OCI-M2 (cell line): Measurements from ENCODE around the gene IGFBP4.
"Not testable (repeated sequence)": the region's sequence is repeated elsewhere in the genome, so short reads cannot be mapped to it uniquely, and the experiment has no call there.

Experiments
- DNase-seq: peaks from one replicate; lab custom pipeline; 2025; ENCODE audit not compliant: unreplicated experiment; lab: John Stamatoyannopoulos, UW

The IGFBP4 gene

DNA sequence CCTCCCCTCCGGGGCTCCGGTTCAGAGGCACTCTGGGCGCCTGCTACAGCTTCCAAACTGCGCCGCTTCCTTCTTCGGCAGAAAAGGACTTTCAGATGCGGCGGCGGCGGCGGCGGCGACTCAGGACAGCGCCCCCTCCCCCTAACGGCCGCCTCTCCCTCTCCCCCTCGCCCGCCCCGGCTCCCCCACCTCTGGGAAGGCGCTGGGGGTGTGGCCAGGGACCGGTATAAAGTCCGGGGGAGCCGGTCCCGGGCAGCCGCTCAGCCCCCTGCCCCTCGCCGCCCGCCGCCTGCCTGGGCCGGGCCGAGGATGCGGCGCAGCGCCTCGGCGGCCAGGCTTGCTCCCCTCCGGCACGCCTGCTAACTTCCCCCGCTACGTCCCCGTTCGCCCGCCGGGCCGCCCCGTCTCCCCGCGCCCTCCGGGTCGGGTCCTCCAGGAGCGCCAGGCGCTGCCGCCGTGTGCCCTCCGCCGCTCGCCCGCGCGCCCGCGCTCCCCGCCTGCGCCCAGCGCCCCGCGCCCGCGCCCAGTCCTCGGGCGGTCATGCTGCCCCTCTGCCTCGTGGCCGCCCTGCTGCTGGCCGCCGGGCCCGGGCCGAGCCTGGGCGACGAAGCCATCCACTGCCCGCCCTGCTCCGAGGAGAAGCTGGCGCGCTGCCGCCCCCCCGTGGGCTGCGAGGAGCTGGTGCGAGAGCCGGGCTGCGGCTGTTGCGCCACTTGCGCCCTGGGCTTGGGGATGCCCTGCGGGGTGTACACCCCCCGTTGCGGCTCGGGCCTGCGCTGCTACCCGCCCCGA, at the start of gene IGFBP4:
IGFBP4 (plus strand) TSS at position 255 of the 792 bp plus-strand sequence; CDS start at position 541, 286 bp downstream.
- DNase-seq: no peak

DNA sequence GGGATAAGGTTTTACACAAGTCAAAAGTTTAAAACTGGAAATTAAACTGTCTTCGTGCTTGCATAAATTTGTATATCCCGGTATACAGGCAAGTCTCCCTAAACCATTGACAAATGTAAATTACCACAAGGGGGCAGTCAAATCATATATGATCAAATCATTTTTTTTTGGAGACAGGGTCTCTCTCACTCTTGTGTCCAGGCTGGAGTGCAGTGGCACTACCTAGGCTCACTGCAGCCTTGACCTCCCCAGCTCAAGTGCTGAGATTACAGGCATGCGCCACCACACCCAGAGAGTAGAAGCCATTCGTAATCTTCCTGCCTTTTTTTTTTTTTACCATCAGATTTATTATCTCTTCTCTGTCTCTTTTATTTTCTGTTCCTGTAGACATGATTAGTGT, 44.1 kb upstream of the IGFBP4 start:
- DNase-seq: no peak

DNA sequence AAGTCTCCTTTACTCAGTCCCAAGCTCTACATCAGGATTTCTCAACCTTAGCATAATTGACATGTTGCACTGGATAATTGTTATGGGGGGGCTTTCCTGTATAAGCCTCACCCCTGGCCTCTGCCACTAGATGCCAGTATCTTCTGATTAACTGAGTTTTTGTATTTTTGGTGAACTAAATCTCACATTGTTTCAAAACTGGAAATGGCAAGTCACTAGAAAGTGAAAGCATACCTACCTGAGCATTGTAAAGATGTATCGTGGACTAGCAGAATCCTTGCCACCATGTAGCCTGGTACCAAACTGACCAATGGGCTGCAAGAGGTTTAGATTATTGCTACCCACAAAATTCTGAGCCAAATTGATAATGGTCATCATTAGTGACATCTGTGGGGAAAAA, 40.6 kb upstream of the IGFBP4 start:
- DNase-seq: no peak

DNA sequence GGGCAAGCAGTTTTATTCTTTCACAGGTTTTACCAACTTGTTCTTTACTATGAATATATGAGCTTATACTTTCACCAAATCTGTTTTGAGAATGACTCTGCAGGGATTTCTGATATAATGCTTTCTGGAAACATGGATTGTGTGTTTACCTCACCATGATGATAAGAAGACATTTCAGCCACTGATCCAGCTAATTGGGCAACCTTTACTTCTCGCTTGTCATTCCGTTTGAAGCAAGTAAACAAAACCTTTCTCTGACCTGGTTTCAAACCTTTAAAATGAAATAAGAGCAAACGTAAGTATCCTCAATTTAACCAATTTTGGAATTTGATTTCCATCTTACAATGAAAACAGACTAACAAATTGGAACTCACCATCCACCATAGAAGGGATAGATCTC, 39.2 kb upstream of the IGFBP4 start:
- DNase-seq: no peak

DNA sequence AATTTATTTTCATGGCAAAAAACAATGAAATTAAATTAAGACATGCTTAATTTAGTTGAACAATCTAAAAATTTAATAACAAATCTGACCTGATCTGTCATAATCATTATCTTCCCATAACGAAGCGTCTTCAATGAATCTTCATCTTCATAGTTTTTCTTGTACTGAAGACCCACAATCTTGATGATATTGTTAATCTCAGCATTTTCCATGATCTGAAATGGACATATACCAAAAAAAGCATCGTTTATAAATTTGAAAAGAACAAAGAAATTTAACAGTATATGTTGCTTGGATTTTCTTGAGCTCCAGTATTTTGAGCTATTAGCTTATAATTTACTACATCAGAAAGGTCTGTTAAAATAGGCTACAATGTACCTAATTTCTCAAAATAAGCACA, 35.8 kb upstream of the IGFBP4 start:
- no peak for DNase-seq

DNA sequence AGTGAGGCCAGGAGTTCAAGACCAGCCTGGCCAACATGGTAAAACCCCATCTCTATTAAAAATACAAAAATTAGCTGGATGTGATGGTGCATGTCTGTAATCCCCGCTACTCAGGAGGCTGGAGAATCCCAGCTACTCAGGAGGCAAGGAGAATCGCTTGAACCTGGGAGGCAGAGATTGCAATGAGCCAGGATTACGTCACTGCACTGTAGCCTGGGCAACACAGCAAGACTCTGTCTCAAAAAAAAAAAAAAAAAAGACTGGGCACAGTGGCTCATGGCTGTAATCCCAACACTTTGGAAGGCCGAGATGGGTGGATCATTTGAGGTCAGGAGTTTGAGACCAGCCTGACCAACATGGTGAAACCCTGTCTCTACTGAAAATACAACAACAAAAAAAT, 33.7 kb upstream of the IGFBP4 start:
- not testable (repeated sequence) for DNase-seq

DNA sequence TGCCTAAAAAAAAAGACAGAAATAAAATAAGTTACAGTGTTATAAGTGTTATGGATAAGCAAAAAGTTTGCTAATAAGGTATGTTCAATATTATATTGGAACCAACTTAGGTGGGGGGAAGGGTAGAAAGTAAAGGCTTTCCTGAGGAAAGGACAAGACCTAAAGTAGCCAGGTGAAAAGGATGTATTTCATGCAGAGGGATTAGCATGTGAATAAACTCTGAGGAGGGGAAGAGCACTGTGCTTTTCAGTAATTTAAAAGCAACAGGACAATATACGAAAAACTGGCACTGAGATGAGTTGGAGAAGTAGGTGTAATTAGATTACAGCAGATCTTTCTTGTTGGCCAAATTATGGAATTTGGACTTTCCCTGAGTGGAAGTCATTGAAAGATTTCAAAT, 33.2 kb upstream of the IGFBP4 start:
- DNase-seq: no peak

DNA sequence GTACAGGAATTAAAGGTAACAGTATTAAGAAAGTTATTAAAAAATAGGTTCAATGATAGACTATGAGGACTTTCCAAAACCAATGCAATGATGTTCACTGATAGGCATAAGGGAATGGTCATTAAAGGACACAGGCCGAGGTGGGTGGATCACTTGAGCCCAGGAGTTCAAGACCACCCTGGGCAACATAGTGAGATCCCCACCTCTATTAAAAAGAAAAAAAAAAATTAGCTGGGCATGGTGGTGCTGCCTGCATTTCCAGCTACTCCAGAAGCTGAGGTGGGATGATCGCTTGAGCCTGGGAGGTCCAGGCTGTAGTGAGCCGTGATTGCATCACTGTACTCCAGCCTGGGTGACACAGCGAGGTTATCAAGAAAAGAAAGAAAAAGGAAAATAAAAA, 31.4 kb upstream of the IGFBP4 start:
- DNase-seq: no peak

DNA sequence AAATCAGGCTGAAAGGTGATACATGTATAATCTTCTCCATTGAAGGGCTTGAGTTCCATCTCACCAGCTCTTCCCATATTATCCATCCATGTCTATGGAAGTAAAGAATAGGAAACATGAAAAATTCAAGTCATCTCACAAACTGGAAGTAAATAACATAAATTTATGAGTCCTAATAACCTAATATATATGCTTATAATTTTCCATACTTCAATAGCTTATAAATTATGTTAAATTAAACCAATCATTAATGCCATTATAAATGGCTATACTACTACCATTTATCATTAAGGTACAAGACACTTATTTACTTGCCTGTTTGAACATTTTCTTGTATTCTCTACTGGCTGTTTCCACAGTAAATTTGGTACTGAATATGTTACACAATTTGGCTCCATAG, 30.4 kb upstream of the IGFBP4 start:
- no peak for DNase-seq

DNA sequence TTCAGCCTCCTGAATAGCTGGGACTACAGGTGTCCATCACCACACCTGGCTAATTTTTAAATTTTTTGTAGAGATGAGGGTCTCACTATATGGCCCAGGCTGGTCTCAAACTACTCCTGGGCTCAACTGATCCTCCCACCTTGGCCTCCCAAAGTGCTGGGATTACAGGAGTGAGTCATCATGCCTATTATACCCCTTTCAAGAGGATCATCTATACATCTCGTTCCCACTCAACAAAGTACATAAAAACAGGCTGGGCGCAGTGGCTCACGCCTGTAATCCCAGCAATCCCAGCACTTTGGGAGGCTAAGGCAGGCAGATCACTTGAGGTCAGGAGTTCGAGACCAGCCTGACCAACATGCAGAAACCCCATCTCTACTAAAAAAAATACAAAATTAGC, 28.9 kb upstream of the IGFBP4 start:
- not testable (repeated sequence) for DNase-seq

DNA sequence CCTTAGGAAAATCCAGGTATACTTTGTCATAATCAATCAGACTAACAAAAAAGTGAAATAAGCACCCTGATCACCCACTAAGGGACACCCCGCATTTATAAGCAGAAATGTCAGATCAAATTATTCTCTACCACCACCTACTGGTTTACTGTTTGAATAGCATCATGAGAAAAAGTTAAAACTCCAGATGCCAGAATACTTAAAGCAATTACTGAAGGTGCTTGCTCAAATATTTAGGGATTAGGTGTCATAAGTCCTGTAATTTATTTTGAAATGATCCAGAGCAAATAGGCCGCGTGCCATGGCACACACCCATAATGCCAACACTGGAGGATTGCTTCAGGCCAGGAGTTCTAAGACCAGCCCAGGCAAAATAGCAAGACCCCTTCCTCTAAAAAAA, 27.9 kb upstream of the IGFBP4 start:
- DNase-seq: no peak

DNA sequence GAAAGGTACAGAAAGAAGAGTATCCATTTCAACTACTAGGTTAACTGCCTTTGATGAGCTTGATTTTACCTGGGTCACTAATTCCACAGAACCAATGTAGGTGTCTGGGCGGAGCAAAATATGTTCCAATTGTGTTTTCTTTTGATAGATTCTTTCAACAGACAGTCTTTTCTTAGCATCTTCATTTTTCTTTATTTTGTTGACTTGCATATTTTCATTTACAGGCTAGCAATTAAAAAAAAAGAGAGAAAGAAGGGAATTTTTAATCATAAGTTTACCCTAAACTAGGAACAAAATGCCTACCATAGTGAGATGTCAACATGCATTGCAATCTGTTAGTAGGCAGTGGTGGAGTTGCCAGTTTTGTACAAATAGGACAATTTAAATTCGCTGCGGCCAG, 26.6 kb upstream of the IGFBP4 start:
- DNase-seq: no peak

DNA sequence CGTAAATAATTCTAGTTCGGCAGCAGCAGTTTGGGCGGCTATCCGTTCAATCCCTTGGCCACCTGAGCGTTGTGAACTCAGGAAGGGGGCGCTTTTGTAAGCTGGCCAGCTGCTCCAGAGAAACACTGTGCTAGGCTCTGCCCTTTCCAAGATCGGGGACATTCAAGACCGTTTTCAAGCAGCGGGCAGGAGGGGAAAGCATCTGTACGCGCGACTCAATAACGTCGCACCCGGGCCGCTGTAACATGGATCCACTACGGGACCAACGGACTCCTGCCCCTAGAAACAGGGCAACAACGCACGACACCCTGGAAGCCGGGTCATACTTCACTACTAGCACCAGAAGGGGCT, 26.0 kb upstream of the IGFBP4 start:
- DNase-seq: no peak

DNA sequence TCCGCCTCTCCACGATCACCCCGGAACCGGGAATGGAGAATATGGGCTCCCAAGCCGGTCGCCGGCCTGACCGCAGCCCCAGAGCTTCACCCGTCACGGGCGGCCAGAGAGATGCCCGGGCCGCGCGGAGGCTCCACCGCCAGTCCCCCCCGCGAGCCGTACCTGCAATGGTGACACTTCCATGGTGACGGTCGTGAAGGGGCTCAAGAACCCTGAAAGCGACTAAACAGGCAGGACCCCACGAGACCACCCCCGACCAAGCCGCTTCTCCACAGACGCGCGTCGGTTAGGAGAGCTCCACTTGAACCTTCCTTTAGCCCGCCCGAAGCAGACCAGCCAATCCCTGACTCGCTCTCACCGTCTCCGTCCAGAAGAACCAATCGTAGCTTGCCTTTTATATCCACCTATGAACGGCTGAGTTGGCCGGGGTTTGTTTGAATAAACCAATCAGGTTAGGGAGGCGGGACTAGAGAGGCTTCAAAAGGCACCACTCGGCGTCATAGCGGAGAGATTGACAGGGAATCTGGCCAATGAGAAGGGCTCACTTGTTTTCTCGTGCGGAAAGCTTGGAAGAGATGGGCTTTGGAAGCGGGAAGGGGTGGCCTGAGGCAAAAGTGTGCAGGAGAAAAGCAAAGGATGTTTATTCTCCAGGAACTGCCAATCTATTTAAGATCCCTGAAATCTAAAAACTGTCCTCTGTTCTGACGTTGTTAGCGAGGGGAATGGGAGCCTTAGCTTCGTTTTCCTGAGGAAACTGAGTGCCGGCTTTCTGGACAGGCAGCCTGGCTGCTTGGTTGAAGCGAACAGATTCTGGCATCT, 25.4 kb upstream of the IGFBP4 start, which contains the start of gene TOP2A:
TOP2A (minus strand) TSS at position 288 of the 819 bp plus-strand sequence; CDS start at position 183, 105 bp downstream.
- peak; percentile 95 for DNase-seq

DNA sequence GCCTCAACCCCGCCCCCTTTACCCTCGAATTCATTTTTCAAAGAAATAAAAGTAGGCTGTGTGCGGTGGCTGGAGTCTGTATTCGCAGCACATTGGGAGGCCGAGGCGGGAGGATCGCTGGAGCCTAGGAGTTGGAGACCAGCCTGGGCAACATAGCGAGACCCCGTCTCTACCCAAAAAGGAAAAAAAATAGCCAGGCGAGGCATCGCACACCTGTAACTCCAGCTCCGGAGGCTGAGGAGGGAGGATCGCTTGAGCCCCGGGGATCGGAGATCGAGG, 24.9 kb upstream of the IGFBP4 start:
- no peak for DNase-seq

DNA sequence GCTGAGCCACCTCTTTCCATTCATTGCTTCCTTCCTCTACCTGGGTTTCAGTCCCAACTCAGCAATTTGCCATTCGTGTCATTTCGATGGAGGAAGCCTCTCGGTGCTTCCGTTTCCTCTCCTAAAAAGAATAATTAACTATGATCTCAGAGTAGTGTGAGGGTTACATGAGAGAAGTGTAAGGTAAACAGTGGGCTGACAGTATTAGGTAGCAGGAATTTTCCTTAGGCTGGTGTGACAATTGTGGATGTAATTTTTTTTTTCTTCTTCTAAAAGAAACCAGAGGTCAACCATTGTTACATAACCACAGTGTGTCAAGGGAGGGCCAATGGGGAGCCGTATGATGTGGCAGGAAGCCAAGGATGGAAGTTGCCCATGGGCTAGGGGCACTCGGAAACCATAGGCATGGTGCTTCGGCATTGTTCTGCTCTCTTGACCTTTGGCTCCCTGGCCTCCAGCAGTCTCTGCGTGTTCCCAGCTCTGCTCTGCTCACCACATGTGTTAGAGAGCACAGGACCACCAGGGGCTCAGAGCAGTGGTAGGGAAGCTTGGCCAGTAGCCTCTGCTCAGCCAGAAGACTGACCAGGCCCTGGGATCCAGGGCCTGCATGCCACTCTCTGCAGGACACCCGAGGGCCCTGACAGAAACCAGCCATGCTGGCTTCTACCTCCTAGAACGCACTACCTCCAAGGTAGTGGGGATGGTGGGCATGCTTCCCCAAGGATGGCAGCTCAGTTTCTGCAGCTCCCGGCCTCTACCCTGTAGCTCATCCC, 23.5 kb upstream of the IGFBP4 start:
- DNase-seq: no peak

DNA sequence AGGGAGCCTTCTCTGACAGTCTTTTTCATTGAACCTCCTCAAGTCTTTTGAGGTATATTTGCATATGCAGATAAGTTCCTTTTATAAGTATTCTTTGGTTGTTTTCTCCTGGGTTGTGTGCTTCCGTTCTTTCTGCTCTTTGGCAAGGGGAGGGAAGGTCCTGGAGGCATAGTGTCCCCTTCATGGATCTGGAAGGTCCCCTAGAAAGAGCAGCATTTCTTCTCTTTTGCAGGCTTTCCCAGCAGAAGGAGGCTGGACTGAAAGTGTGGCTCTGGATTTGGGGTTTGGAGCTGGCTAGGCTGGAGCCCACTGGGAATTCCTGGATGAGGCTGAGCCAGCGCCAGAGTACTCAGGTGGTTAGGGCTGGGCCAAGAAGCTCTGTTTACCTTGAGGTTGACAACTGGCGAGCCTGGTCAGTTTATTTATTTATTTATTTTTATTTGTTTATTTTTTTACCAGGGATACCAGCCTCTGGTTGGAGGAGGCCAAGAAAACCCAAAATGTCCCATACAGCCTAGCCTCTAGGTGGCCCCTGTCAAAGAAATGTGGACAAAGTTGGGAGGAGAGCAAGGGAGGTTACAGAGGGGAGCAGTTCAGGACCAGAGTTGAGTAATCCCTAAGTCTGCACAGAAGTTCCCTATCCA, 20.1 kb upstream of the IGFBP4 start:
- DNase-seq: no peak

DNA sequence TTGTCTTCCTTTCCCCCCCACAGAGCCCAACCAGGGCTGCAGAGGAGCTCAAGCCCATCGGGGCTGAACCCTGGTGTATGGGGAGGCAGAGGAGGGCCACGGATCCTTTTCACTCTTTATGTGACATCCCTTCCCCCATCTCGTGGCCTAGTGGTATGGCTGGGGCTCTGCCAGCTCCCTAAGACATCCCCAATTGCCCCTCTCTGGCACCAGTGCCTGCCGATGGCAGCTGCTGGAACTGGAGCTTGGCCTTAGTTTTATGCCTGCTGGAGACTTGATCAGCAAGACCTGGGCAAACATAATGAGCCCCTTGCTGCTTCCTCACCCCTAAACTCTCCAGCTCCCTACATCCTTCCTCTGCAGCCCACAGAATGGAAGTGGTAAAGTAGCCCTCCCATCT, 17.5 kb upstream of the IGFBP4 start:
- no peak for DNase-seq

DNA sequence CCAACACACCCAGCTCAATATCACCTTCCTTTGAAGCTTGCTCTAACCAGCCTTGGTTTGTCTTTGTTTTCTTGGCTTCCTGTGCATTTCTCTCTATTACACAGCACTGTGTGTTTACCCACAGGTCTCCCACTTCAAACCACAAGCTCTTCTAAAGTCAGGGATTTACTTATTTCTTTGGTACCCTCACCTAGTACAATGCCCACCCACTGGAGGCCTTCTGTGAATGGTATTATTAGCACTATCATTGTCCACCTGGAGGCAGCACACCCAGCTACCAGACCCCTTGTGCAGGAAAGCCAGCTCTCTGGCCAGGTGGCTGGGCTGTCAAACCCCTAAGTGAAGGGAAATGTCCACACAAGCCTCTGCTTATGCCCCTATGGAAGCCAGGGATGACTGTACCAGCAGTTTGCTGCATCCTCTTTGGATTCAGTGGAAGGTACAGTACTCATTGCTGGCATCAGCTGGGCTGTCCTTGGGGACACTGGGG, 16.2 kb upstream of the IGFBP4 start:
- DNase-seq: no peak

DNA sequence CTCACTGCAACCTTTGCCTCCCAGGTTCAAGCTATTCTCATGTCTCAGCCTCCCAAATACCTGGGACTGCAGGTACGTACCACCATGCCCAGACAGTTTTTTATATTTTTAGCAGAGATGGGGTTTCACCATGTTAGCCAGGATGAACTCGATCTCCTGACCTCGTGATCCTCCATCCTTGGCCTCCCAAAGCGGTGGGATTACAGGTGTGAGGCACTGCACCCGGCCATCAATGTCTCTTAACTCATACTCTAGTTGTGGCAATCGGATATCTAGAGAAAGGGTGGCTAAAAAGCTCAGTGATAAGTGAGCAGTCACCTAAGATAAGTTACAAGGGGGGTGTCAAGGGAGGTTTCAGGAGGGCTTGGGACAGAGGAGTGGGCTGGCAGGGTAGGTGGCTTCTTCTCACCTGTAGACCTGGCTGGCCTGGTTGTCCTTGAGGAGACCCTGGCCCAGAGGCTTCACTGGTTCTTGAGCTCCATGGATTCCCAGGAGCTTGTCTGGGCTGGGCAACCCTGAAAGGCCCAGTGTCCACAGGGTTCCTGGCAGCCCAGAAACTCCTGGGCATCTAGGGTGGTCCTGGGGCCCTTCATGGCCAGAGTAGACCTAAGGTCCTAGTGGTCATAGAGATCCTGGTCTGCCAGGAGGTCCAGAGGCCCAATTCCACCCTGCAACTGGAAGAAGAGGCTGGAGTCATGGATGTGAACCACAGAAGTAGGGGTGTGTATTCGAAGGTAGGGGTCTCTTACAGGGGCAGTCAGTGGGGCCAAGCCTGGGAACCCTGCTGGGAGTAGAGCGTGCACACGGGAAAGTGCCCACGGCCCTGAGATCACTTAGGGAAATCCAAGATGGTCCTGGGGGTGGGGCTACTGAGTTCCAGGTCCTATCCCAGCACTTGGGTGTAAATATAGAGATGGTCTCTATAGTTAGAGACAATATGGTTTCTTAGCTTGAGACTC, 12.7 kb upstream of the IGFBP4 start:
- no peak for DNase-seq
